ENCODE measurements around the gene SPEF1. TPM values are rescaled to one million over a fixed set of nuclear protein-coding genes. Genes with fewer than 3 reads are reported as not detected.

SPEF1 gene
- total RNA-seq, 4 donors from 2014 or later: 0.19 TPM; not detected in 3

- TF ChIP-seq, protein P1, sequence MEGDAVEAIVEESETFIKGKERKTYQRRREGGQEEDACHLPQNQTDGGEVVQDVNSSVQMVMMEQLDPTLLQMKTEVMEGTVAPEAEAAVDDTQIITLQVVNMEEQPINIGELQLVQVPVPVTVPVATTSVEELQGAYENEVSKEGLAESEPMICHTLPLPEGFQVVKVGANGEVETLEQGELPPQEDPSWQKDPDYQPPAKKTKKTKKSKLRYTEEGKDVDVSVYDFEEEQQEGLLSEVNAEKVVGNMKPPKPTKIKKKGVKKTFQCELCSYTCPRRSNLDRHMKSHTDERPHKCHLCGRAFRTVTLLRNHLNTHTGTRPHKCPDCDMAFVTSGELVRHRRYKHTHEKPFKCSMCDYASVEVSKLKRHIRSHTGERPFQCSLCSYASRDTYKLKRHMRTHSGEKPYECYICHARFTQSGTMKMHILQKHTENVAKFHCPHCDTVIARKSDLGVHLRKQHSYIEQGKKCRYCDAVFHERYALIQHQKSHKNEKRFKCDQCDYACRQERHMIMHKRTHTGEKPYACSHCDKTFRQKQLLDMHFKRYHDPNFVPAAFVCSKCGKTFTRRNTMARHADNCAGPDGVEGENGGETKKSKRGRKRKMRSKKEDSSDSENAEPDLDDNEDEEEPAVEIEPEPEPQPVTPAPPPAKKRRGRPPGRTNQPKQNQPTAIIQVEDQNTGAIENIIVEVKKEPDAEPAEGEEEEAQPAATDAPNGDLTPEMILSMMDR (IDR thresholded peaks at IDR 0.05): no peak
- Histone ChIP-seq H3K9me3 (no peaks in the 10 kb centered on the region), H3K36me3 (peaks cover 0 to 32% (median 3%) of the 10 kb centered on the region in 3 donors), H3K4me1 (peaks cover 0 to 41% (median 16%) of the 10 kb centered on the region in 3 donors), H3K4me3 (no peak overlapping the region), H3K27ac (peak overlapping the region in 3 of 4 donors; percentile 45 to 59 (median 56)), H3K27me3 (no peaks in the 10 kb centered on the region)
- WGBS, 2 donors: 96 to 98% methylated on average over 4 to 6 of the region's 11 CpGs
- intact Hi-C loops (cut with DNase I): no loop called here
- DNase-seq: no peak
Observed at GRCh38 chr20:3759884-3760283, 21.4 kb downstream of the SPEF1 start.

DNA sequence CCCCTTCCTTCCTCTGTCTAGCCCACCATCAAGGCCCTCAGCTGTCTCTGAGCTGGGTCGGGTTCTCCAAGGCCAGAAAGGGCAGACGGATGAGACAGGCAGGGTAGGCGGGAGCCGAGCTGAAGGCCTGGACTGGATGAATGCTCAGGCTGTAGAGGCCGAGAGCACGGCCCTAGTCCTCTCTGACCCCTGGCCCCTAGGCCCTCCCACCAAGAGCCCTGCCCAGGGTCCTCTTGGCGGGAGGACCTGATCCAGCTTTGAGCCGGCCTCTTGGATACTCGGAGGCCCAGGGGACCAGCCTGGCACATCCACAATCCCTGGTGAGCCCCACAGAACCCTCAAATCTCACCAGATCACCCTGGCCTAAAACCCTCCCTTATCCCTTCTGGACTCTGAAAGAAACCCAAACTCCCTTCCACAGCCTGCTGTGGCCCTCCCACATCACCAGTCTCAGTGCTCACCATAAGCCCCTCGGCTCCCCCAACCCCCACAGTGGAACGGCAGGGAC, 21.9 kb downstream of the SPEF1 start:
- peak overlapping the region in 3 of 4 donors; percentile 45 to 64 (median 56) for H3K27ac ChIP-seq
- H3K4me3 ChIP-seq: no peak overlapping the region
- intact Hi-C loops (cut with DNase I): no loop called here
- DNase-seq: no peak
- TF ChIP-seq POLR2A (IDR thresholded peaks at IDR 0.05): no peak
- TF ChIP-seq, protein P1 (IDR thresholded peaks at IDR 0.05): no peak
- 83% methylated on average over 8 of the region's 11 CpGs; no CpG with 5 or more reads in 1 of the 2 donors for WGBS, 2 donors
- no peaks in the 10 kb centered on the region for H3K27me3 ChIP-seq
- peaks cover 0 to 36% (median 11%) of the 10 kb centered on the region in 3 donors for H3K4me1 ChIP-seq
- no peaks in the 10 kb centered on the region for H3K9me3 ChIP-seq
- peaks cover 0 to 35% (median 3%) of the 10 kb centered on the region in 3 donors for H3K36me3 ChIP-seq

- no peak overlapping the region for H3K4me3 ChIP-seq
- peaks cover 0 to 35% (median 3%) of the 10 kb centered on the region in 3 donors for H3K36me3 ChIP-seq
- H3K9me3 ChIP-seq: no peaks in the 10 kb centered on the region
- intact Hi-C loops (cut with DNase I): no loop called here
- TF ChIP-seq, protein P1 (IDR thresholded peaks at IDR 0.05): no peak
- no peak for TF ChIP-seq POLR2A (IDR thresholded peaks at IDR 0.05)
- no peaks in the 10 kb centered on the region for H3K27me3 ChIP-seq
- DNase-seq: no peak
- H3K27ac ChIP-seq: peak overlapping the region in 3 of 4 donors; percentile 30 to 64 (median 56)
- H3K4me1 ChIP-seq: peaks cover 0 to 28% (median 3%) of the 10 kb centered on the region in 3 donors
- WGBS, 2 donors: 69 to 97% methylated on average over 3 to 7 of the region's 11 CpGs
Observed at GRCh38 chr20:3758566-3758965, 22.7 kb downstream of the SPEF1 start.

- WGBS, 2 donors: 74 to 78% methylated on average over 2 of the region's 2 CpGs
- no peaks in the 10 kb centered on the region for H3K27me3 ChIP-seq
- no peak overlapping the region for H3K4me3 ChIP-seq
- peak overlapping the region in 2 of 4 donors; percentile 50 to 55 for H3K27ac ChIP-seq
- H3K9me3 ChIP-seq: no peaks in the 10 kb centered on the region
- H3K36me3 ChIP-seq: peaks cover 0 to 35% (median 3%) of the 10 kb centered on the region in 3 donors
- TF ChIP-seq POLR2A (IDR thresholded peaks at IDR 0.05): no peak
- TF ChIP-seq, protein P1 (IDR thresholded peaks at IDR 0.05): no peak
- H3K4me1 ChIP-seq: peaks cover 0 to 34% (median 6%) of the 10 kb centered on the region in 3 donors
- no peak for DNase-seq
- intact Hi-C loops (cut with DNase I): no loop called here
Observed at GRCh38 chr20:3757268-3757667, 24.0 kb downstream of the SPEF1 start.

DNA sequence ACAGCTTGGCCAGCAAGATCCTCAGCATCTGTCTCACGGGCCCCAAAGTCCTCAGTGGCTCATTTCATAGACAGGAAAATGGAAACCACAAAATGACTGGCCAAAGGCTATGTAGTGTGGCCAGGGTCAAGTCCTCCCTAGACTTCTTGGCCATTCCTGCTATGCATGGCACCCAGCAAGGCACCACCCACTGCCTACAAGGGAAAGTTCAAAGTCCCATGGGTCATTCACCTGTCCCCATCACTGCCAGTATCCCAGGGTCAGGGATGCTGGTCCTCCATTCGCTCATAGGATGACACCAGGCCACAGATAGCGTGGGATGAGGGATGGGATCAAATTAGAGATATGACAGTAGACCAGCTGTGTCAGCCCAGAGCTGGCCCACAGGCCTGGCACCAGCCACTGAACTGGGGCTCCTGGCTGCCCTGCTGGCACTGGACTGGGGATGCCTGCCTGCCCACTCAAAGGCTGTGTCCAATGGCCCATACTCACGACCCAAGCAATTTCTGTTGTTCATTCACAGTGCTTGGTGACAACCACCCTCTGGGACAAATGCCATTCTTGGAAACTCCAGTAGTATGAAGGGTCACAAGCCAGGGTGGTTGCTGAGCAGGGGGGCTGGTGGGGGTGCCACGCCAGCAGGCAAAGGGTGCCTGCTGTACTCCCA, 25.3 kb downstream of the SPEF1 start:
- no peak overlapping the region for H3K4me3 ChIP-seq
- DNase-seq: no peak
- no peaks in the 10 kb centered on the region for H3K9me3 ChIP-seq
- peaks cover 3 to 40% (median 4%) of the 10 kb centered on the region in 3 donors for H3K4me1 ChIP-seq
- H3K27ac ChIP-seq: peak overlapping the region in 1 of 4 donors; percentile 39
- intact Hi-C loops (cut with DNase I): no loop called here
- peaks cover 0 to 46% (median 3%) of the 10 kb centered on the region in 3 donors for H3K36me3 ChIP-seq
- no peak for TF ChIP-seq POLR2A (IDR thresholded peaks at IDR 0.05)
- TF ChIP-seq, protein P1 (IDR thresholded peaks at IDR 0.05): no peak
- peaks cover 0 to 7% (median 0%) of the 10 kb centered on the region in 4 donors for H3K27me3 ChIP-seq
- whole genome bisulfite sequencing, 2 donors: 80 to 90% methylated on average over 2 to 4 of the region's 5 CpGs

Measured in esophagus squamous epithelium (tissue), 5 donors.